Measurements from ENCODE around the gene ESYT1. TPM values are rescaled to one million over a fixed set of nuclear protein-coding genes. Genes with fewer than 3 reads are reported as not detected.

Gene ESYT1
- total and polyA plus RNA-seq, 10 of the 15 experiments (the other 5 are each of a cell fraction or from before 2014, with no cell fraction given): 47.5 to 120 (median 87.1) TPM

- Histone ChIP-seq H3K4me1 (ENCODE audit: control insufficient read depth, insufficient read depth, low read length) (peaks cover 7% of the 10 kb centered on the region), H3K4me3 (no peak overlapping the region), H3K9ac (ENCODE audit: control insufficient read depth, insufficient read depth, low read length) (no peak overlapping the region), H3K27me3 (replicated peaks in 1 of 2; ENCODE audit: control insufficient read depth in 2 of 2, insufficient read depth in 2 of 2, low read length in 1 of 2) (no peaks in the 10 kb centered on the region), H3K9me3 (replicated peaks; ENCODE audit: control insufficient read depth, insufficient read depth, low read length) (no peaks in the 10 kb centered on the region), H4K20me1 (ENCODE audit: control insufficient read depth, insufficient read depth) (no peaks in the 10 kb centered on the region), H3K27ac (ENCODE audit: control insufficient read depth, insufficient read depth) (no peak overlapping the region), H3K36me3 (ENCODE audit: control insufficient read depth in 2 of 2, insufficient read depth in 2 of 2, low read length in 1 of 2) (peaks cover 24 to 32% of the 10 kb centered on the region in 2 experiments), H2AFZ (ENCODE audit: control insufficient read depth, low read depth, low read length) (no peak overlapping the region), H3K79me2 (ENCODE audit: control insufficient read depth, insufficient read depth, low read length) (peaks cover 10% of the 10 kb centered on the region), H3K4me2 (ENCODE audit: control insufficient read depth, insufficient read depth) (no peak overlapping the region)
- 100% methylated on average over 4 of the region's 4 CpGs for WGBS (ENCODE audit: insufficient coverage, insufficient replicate concordance, low lambda C conversion rate, missing lambda C conversion rate)
- ChIA-PET POLR2A (interaction anchor here (0.6 to 2.4 kb wide), 4 partner anchors 11 to 517 kb away, joined by 3 to 6 read pairs (median 4); no protein-coding TSS in a partner anchor), SMC1A (ENCODE audit: uncharacterized antibody, unreplicated experiment) (interaction anchor here (1.1 kb wide), 1 partner anchor 23 kb away, joined by 3 read pairs; no protein-coding TSS in a partner anchor), RAD21 (ENCODE audit: unreplicated experiment) (no interaction called here), CTCF (interaction anchor here (1.1 kb wide), 1 partner anchor 9 kb away, joined by 3 read pairs; no protein-coding TSS in a partner anchor)
- no peak for ATAC-seq
- in situ Hi-C loops (cut with MboI): no loop called here
- no peak for FAIRE-seq
- BruUV-seq (replicated peaks): no TSS peak
- DNase-seq (ENCODE audit: low read depth, low spot score): no peak
- intact Hi-C loops (cut with micrococcal nuclease; ENCODE audit: unreplicated experiment): no loop called here
- TF ChIP-seq HDAC2 (IDR thresholded peaks at IDR 0.05) (no peak), SMAD1 (IDR thresholded peaks at IDR 0.05; ENCODE audit: low read depth, partially characterized antibody) (no peak), POLR2AphosphoS5 (IDR thresholded peaks at IDR 0.05; ENCODE audit: low read length) (peak; percentile 45; the same call in 1 of the 2 replicates), POLR2A (IDR thresholded peaks at IDR 0.05; ENCODE audit: low read depth, low read length) (peak; percentile 51; the same call in 1 of the 2 replicates), HSF1 (IDR thresholded peaks at IDR 0.05; ENCODE audit: low read depth, low read length) (no peak)
- TF ChIP-seq, protein P1, sequence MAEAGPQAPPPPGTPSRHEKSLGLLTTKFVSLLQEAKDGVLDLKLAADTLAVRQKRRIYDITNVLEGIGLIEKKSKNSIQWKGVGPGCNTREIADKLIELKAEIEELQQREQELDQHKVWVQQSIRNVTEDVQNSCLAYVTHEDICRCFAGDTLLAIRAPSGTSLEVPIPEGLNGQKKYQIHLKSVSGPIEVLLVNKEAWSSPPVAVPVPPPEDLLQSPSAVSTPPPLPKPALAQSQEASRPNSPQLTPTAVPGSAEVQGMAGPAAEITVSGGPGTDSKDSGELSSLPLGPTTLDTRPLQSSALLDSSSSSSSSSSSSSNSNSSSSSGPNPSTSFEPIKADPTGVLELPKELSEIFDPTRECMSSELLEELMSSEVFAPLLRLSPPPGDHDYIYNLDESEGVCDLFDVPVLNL (IDR thresholded peaks at IDR 0.05; ENCODE audit: low read depth, low read length): no peak
Observed at GRCh38 chr12:56165369-56165768, 37.3 kb downstream of the ESYT1 start.
